HG02885 (cell line): ENCODE measurements around the gene HSD11B1.

Experiments used
- ATAC-seq: cut with Tn5 transposase; IDR thresholded peaks from one replicate; pipeline ENCODE4 v1.9.1; 2021; ENCODE audit warnings: mild to moderate bottlenecking; ENCODE audit not compliant: unreplicated experiment, poor library complexity

HSD11B1 gene

GRCh38 chr1:209751627-209752231 lies 47.1 kb downstream of the HSD11B1 start:
- peak; percentile 53 for ATAC-seq

GRCh38 chr1:209752890-209753289 lies 48.2 kb downstream of the HSD11B1 start:
- ATAC-seq, result no peak

GRCh38 chr1:209755256-209755655 lies 50.6 kb downstream of the HSD11B1 start:
- ATAC-seq, result no peak

GRCh38 chr1:209755926-209756614 lies 51.4 kb downstream of the HSD11B1 start, which contains the start of gene TRAF3IP3:
Gene TRAF3IP3 (plus strand): TSS chr1:209756053. CDS start chr1:209760040, 3,987 bp downstream.
- ATAC-seq, result peak; percentile 77

- peak; percentile 32 for ATAC-seq
Observed at GRCh38 chr1:209756615-209757445, 52.2 kb downstream of the HSD11B1 start.

- no peak for ATAC-seq
Observed at GRCh38 chr1:209758400-209758799, 53.8 kb downstream of the HSD11B1 start.

GRCh38 chr1:209759829-209760359 lies 55.2 kb downstream of the HSD11B1 start:
- no peak for ATAC-seq

- ATAC-seq, result no peak
Observed at GRCh38 chr1:209761011-209761635, 56.5 kb downstream of the HSD11B1 start.

- ATAC-seq, result no peak
Observed at GRCh38 chr1:209766051-209766450, 61.4 kb downstream of the HSD11B1 start.

- no peak for ATAC-seq
Observed at GRCh38 chr1:209767096-209767495, 62.5 kb downstream of the HSD11B1 start.

GRCh38 chr1:209767706-209768105 lies 63.1 kb downstream of the HSD11B1 start:
- ATAC-seq, result no peak

GRCh38 chr1:209768354-209768774 lies 63.7 kb downstream of the HSD11B1 start:
- peak; percentile 90 for ATAC-seq

GRCh38 chr1:209769171-209769904 lies 64.7 kb downstream of the HSD11B1 start:
- ATAC-seq, result peak; percentile 71

GRCh38 chr1:209769971-209770370 lies 65.3 kb downstream of the HSD11B1 start:
- ATAC-seq, result no peak

GRCh38 chr1:209770636-209771415 lies 66.2 kb downstream of the HSD11B1 start:
- ATAC-seq, result no peak

- no peak for ATAC-seq
Observed at GRCh38 chr1:209772126-209772525, 67.5 kb downstream of the HSD11B1 start.

- ATAC-seq, result peak; percentile 62
Observed at GRCh38 chr1:209774592-209774991, 69.9 kb downstream of the HSD11B1 start.

- no peak for ATAC-seq
Observed at GRCh38 chr1:209775678-209776077, 71.0 kb downstream of the HSD11B1 start.

GRCh38 chr1:209777587-209777986 lies 72.9 kb downstream of the HSD11B1 start:
- ATAC-seq, result no peak
